NB4 (cell line): ENCODE measurements around the gene ITM2C.

Source experiments
- DNase-seq: peaks from one replicate; pipeline ENCODE4 v3.0.0; 2010; ENCODE audit warnings: low read depth
- H3K4me3 ChIP-seq: one replicate; pipeline ENCODE4 v1.5.1; 2011; ENCODE audit warnings: mild to moderate bottlenecking, low read depth, low read length, moderate library complexity
- MAX ChIP-seq: IDR thresholded peaks from 2 replicates; pipeline ENCODE4 v1.6.1; 2011; ENCODE audit warnings: low read depth, low read length
- MYC ChIP-seq: IDR thresholded peaks from 2 replicates; pipeline ENCODE4 v1.6.1; 2011; ENCODE audit warnings: low read depth, low read length
- POLR2A ChIP-seq: IDR thresholded peaks from 2 replicates; pipeline ENCODE4 v1.6.1; 2011; ENCODE audit warnings: mild to moderate bottlenecking; ENCODE audit not compliant: insufficient read length; ENCODE audit errors: extremely low read depth
- TF ChIP-seq, protein P1 (sequence below): IDR thresholded peaks from one replicate; pipeline ENCODE4 v1.5.1; 2012; ENCODE audit warnings: low read depth, low read length

ITM2C gene

DNA sequence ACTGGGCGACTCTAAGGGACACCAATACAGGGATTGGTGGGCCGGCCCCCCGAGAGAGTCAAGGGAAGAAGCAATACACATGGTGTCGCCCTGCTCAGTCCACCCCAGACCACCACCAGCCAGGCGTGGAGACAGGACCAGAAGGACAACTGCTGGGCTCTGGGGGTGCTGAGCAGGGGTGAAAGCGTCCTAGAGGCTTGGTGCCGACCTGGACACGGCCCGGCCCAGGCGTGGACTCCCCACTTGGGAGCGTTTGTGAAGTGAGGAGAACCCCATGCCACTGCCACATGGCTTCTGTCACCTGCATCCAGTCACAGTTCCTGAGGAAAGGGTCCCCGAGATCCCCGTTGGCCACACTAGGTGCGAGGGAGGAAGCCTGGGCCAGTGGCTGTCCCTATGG lies 35.4 kb upstream of the ITM2C start:
- TF ChIP-seq POLR2A (no peak), MAX (no peak), MYC (no peak)
- TF ChIP-seq, protein P1, sequence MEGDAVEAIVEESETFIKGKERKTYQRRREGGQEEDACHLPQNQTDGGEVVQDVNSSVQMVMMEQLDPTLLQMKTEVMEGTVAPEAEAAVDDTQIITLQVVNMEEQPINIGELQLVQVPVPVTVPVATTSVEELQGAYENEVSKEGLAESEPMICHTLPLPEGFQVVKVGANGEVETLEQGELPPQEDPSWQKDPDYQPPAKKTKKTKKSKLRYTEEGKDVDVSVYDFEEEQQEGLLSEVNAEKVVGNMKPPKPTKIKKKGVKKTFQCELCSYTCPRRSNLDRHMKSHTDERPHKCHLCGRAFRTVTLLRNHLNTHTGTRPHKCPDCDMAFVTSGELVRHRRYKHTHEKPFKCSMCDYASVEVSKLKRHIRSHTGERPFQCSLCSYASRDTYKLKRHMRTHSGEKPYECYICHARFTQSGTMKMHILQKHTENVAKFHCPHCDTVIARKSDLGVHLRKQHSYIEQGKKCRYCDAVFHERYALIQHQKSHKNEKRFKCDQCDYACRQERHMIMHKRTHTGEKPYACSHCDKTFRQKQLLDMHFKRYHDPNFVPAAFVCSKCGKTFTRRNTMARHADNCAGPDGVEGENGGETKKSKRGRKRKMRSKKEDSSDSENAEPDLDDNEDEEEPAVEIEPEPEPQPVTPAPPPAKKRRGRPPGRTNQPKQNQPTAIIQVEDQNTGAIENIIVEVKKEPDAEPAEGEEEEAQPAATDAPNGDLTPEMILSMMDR, result no peak
- no peak overlapping the region for H3K4me3 ChIP-seq
- no peak for DNase-seq

DNA sequence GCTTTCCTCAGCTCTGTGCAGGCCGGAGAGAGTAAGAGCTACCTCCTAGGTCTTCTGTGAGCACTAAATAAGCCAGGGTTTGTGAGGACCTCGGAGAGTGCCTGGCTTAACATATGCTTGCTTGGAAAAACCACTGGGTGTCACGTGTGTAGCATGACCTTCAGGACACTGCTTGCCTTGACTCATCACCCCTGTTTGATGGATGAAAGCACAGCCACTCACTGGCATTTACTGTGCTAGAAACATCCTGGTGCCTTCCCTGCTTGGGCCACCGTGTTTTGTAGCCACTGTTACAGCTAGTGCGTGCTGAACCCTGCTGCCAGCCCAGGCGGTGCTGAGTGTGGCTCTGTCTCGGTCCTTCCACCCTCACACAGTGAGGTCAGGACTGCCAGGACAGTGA lies 34.8 kb upstream of the ITM2C start:
- no peak for DNase-seq
- H3K4me3 ChIP-seq, result no peak overlapping the region
- TF ChIP-seq POLR2A (no peak), MAX (no peak), MYC (no peak)
- TF ChIP-seq, protein P1, result no peak

DNA sequence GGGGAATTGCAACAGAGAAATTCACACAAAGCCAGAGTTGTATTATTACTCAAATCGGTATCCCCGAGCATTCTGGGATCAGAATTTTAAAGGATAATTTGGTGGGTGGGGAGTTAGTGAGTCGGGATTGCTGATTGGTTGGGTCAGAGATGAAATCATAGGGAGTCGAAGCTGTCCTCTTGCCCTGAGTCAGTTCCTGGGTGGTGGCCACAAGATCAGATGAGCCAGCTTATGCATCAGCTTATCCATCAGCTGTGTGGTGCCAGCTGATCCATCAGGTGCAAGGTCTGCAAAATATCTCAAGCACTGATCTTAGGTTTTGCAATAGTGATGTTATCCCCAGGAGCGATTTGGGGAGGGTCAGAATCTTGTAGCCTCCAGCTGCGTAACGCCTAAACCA lies 34.3 kb upstream of the ITM2C start:
- TF ChIP-seq POLR2A (no peak), MAX (no peak), MYC (no peak)
- TF ChIP-seq, protein P1, result no peak
- DNase-seq, result peak; percentile 26

DNA sequence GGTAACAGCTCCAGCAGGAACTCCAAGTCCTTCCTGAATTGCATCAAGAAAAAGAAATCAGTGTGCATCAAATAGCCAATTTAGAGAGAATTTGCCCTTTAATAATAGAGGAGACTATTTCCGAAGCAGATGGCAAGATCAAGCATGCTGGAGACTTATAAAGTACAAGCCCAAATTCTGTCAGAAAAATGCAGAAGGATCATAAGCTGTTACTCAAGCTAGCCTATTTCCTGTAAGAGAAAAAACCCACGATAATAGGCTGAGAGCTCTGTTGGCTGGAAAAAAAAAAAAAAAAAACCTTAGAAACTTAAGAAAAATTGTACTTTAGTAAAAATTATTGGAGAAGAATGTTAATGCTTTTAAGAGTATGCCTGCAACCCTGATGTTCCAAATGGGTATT lies 24.4 kb upstream of the ITM2C start:
- peak; percentile 55 for DNase-seq
- no peak overlapping the region for H3K4me3 ChIP-seq
- TF ChIP-seq POLR2A, result no peak
- TF ChIP-seq MAX, result no peak
- TF ChIP-seq MYC, result no peak
- TF ChIP-seq, protein P1, result no peak

More for the DNA sequence above, 34.3 kb upstream of the ITM2C start:
- no peak overlapping the region for H3K4me3 ChIP-seq

DNA sequence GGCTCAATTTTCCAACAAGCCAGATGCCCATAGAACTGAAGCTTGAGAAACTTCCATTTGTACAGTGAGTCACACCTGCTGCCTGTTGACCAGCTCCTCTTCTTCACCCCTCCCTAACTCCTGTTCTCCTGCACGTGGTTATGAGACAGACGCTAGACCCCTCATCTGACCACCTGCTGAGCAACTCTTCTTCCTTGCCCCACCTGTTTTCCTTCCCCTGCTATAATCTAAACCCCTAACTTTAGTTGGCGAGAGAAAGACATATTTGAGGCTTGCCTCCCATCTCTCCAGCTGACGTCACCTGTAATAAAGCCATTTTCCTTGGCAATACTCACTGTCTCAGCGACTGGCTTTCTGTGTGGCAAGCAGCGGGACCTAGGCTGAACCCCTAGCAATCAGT lies 22.3 kb upstream of the ITM2C start:
- no peak overlapping the region for H3K4me3 ChIP-seq
- TF ChIP-seq, protein P1, result no peak
- TF ChIP-seq MYC, result no peak
- TF ChIP-seq POLR2A, result no peak
- no peak for TF ChIP-seq MAX
- no peak for DNase-seq

GRCh38 chr2:230843132-230843531 lies 21.6 kb upstream of the ITM2C start:
- no peak overlapping the region for H3K4me3 ChIP-seq
- TF ChIP-seq POLR2A, result no peak
- TF ChIP-seq, protein P1, result no peak
- no peak for TF ChIP-seq MAX
- no peak for TF ChIP-seq MYC
- DNase-seq, result no peak
